GM19023 (cell line): ENCODE data around the gene ABCA12.

Experiments
- ATAC-seq: cut with Tn5 transposase; IDR thresholded peaks from one replicate; pipeline ENCODE4 v1.9.1; 2021; ENCODE audit warnings: mild to moderate bottlenecking, moderate library complexity; ENCODE audit not compliant: unreplicated experiment

The ABCA12 gene

GRCh38 chr2:215137329-215137686 is 1.1 kb downstream of the ABCA12 start:
- ATAC-seq = no peak

GRCh38 chr2:215136669-215137328 is 1.6 kb downstream of the ABCA12 start:
- ATAC-seq = peak; percentile 68

GRCh38 chr2:215120401-215120800 is 18.0 kb downstream of the ABCA12 start:
- no peak for ATAC-seq

GRCh38 chr2:215119847-215120246 is 18.6 kb downstream of the ABCA12 start:
- no peak for ATAC-seq

- no peak for ATAC-seq
Measured at GRCh38 chr2:215110918-215111317, 27.5 kb downstream of the ABCA12 start.

- no peak for ATAC-seq
Measured at GRCh38 chr2:215107216-215108056, 31.0 kb downstream of the ABCA12 start.

- no peak for ATAC-seq
Measured at GRCh38 chr2:215105607-215106354, 32.6 kb downstream of the ABCA12 start.

- no peak for ATAC-seq
Measured at GRCh38 chr2:215104226-215104625, 34.2 kb downstream of the ABCA12 start.

- no peak for ATAC-seq
Measured at GRCh38 chr2:215098875-215099274, 39.6 kb downstream of the ABCA12 start.

GRCh38 chr2:215084080-215084479 is 54.3 kb downstream of the ABCA12 start:
- ATAC-seq = no peak

- no peak for ATAC-seq
Measured at GRCh38 chr2:215083146-215083545, 55.3 kb downstream of the ABCA12 start.

- ATAC-seq = no peak
Measured at GRCh38 chr2:215082446-215082845, 56.0 kb downstream of the ABCA12 start.

GRCh38 chr2:215080545-215080944 is 57.9 kb downstream of the ABCA12 start:
- no peak for ATAC-seq

GRCh38 chr2:215071676-215072075 is 66.8 kb downstream of the ABCA12 start:
- no peak for ATAC-seq

GRCh38 chr2:215068399-215068798 is 70.0 kb downstream of the ABCA12 start:
- no peak for ATAC-seq

GRCh38 chr2:215066124-215066523 is 72.3 kb downstream of the ABCA12 start:
- ATAC-seq = no peak

- ATAC-seq = no peak
Measured at GRCh38 chr2:215063526-215063925, 74.9 kb downstream of the ABCA12 start.

- no peak for ATAC-seq
Measured at GRCh38 chr2:215060861-215061536, 77.4 kb downstream of the ABCA12 start.

GRCh38 chr2:215059724-215060123 is 78.7 kb downstream of the ABCA12 start:
- ATAC-seq = no peak

- no peak for ATAC-seq
Measured at GRCh38 chr2:215055891-215056290, 82.5 kb downstream of the ABCA12 start.

GRCh38 chr2:215052810-215053209 is 85.6 kb downstream of the ABCA12 start:
- ATAC-seq = no peak
